ENCODE measurements around the gene PRPF31. TPM values are rescaled to one million over a fixed set of nuclear protein-coding genes. Genes with fewer than 3 reads are reported as not detected.

The PRPF31 gene
- polyA plus RNA-seq, 1 experiment, result 39.4 TPM

- no peak for TF ChIP-seq CTCF (IDR thresholded peaks at IDR 0.05; ENCODE audit: insufficient read depth, low read depth, low read length)
These were observed 44.7 kb downstream of the PRPF31 start for GRCh38 chr19:54160182-54160811.

GRCh38 chr19:54160854-54161253 lies 45.3 kb downstream of the PRPF31 start:
- no peak for DNase-seq (ENCODE audit: low read depth)
- no peak for TF ChIP-seq CTCF (IDR thresholded peaks at IDR 0.05; ENCODE audit: insufficient read depth, low read depth, low read length)
- peak overlapping the region; percentile 62 for H3K4me3 ChIP-seq (ENCODE audit: low read depth, low read length)
- POLR2A ChIA-PET, result no interaction called here
- peaks cover 9% of the 10 kb centered on the region for H3K36me3 ChIP-seq (ENCODE audit: control insufficient read depth, insufficient read depth, low read length)
- CTCF ChIA-PET, result no interaction called here
- H3K27me3 ChIP-seq (ENCODE audit: control insufficient read depth, insufficient read depth, low read length), result no peaks in the 10 kb centered on the region

More at GRCh38 chr19:54160182-54160811, 44.7 kb downstream of the PRPF31 start:
- Histone ChIP-seq H3K27me3 (ENCODE audit: control insufficient read depth, insufficient read depth, low read length) (no peaks in the 10 kb centered on the region), H3K36me3 (ENCODE audit: control insufficient read depth, insufficient read depth, low read length) (peaks cover 13% of the 10 kb centered on the region), H3K4me3 (ENCODE audit: low read depth, low read length) (peak overlapping the region; percentile 62)
- ChIA-PET POLR2A (interaction anchor here (1.8 kb wide), 1 partner anchor 23 kb away, joined by 7 read pairs; the partner anchor contains the start of gene CNOT3), CTCF (interaction anchor here (1.6 kb wide), 2 partner anchors 8 to 13 kb away, joined by 7 read pairs; partner anchors contain the start of gene TMC4)
- no peak for DNase-seq (ENCODE audit: low read depth)

DNA sequence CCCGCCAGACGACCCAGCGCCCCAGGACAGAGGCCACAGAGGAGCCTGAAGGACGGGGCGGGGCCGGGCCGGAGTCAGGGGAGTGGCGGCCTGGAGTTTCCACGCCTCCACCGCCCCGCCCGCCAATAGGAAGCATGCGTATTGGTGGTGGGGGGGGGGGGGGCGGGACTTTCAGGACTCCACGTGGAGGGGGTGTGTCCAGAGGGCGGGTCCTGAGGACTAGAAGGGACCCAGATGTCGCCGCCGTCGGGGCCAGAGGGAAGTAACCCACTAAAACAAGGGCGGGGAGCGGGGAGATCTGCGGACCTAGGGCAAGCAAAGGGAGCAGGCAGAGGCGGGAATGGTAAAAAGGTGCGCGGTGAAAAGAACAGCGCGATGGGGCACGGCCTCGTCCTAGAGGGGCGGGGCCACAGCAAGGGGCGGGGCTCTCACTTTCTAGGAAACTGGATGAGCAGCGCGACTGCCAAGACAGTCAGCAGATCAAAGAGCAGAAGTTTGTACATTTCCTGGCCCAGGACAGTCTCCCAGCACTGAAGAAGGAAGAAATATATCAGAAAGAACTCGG lies 46.8 kb downstream of the PRPF31 start:
- Histone ChIP-seq H3K27me3 (ENCODE audit: control insufficient read depth, insufficient read depth, low read length) (no peaks in the 10 kb centered on the region), H3K4me3 (ENCODE audit: low read depth, low read length) (peak overlapping the region; percentile 47), H3K36me3 (ENCODE audit: control insufficient read depth, insufficient read depth, low read length) (no peaks in the 10 kb centered on the region; the same call in 1 of the 2 replicates)
- DNase-seq (ENCODE audit: low read depth), result no peak
- TF ChIP-seq CTCF (IDR thresholded peaks at IDR 0.05; ENCODE audit: insufficient read depth, low read depth, low read length), result no peak
- CTCF ChIA-PET, result no interaction called here
- POLR2A ChIA-PET, result no interaction called here

DNA sequence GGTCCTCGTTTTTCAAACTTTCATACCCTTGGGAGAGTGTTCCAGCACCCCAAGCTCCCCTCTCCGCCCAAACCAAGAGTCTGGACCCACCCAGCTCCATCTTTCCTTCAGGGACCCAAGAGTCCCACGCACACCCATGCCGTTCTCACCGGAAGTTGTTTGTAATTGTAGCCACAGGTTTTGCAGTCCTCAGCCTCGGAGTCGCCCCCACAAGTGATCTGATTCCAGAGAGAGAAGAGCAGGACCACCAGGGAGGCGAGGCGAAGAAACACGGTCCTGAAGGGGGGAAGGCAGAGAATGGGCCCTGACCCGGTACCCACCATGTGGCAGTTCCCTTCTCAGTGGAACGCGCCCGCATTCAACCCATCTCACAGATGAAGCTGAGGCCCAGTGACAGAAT lies 47.3 kb downstream of the PRPF31 start:
- Histone ChIP-seq H3K27me3 (ENCODE audit: control insufficient read depth, insufficient read depth, low read length) (no peaks in the 10 kb centered on the region), H3K36me3 (ENCODE audit: control insufficient read depth, insufficient read depth, low read length) (no peaks in the 10 kb centered on the region), H3K4me3 (ENCODE audit: low read depth, low read length) (no peak overlapping the region; the same call in 1 of the 2 replicates)
- CTCF ChIA-PET, result no interaction called here
- no peak for DNase-seq (ENCODE audit: low read depth)
- POLR2A ChIA-PET, result no interaction called here
- TF ChIP-seq CTCF (IDR thresholded peaks at IDR 0.05; ENCODE audit: insufficient read depth, low read depth, low read length), result no peak

GRCh38 chr19:54164369-54165068 lies 49.0 kb downstream of the PRPF31 start:
- CTCF ChIA-PET, result interaction anchor here (1.5 kb wide), 1 partner anchor 101 kb away, joined by 4 read pairs; no protein-coding TSS in a partner anchor
- no peaks in the 10 kb centered on the region for H3K27me3 ChIP-seq (ENCODE audit: control insufficient read depth, insufficient read depth, low read length)
- peak overlapping the region; percentile 23 for H3K4me3 ChIP-seq (ENCODE audit: low read depth, low read length)
- no peak for DNase-seq (ENCODE audit: low read depth)
- POLR2A ChIA-PET, result no interaction called here
- H3K36me3 ChIP-seq (ENCODE audit: control insufficient read depth, insufficient read depth, low read length), result no peaks in the 10 kb centered on the region
- no peak for TF ChIP-seq CTCF (IDR thresholded peaks at IDR 0.05; ENCODE audit: insufficient read depth, low read depth, low read length)

Measured in BJ (cell line).